K562 (cell line): ENCODE measurements around the gene ACE. TPM values are rescaled to one million over a fixed set of nuclear protein-coding genes. Genes with fewer than 3 reads are reported as not detected.

Experiments used
- ATAC-seq: fragments of 200-7000 bp; cut with Tn5 transposase; 3 replicates; pipeline ENCODE4 v1.9.1; 2020; ENCODE audit warnings: moderate library complexity
- BruUV-seq: library from RNA; stranded (reverse); fragments of 400-500 nt; replicated peaks from 2 replicates; lab custom pipeline; 2021; lab: Mats Ljungman, UMichigan
- CTCF ChIA-PET: fragments of 300-600 bp; formaldehyde crosslinking; extraction: SDS; loops from one replicate; lab custom pipeline; 2021; ENCODE audit warnings: low intra/inter-chr PET ratio; lab: Yijun Ruan, JAX
- POLR2A ChIA-PET: fragments of 300-600, 350-650 bp; sonication (Branson Sonifier 250); formaldehyde crosslinking; extraction: SDS; loops from one replicate; lab custom pipeline; 2021; ENCODE audit warnings: antibody characterized with exemption, inconsistent platforms; lab: Yijun Ruan, JAX
- DNase-seq, 4 experiments: peaks; one replicate each; pipeline versions ENCODE4 v3.0.0 to v3.0.0-alpha.2; 2011 to 2018; ENCODE audit warnings: low spot score in 3 of 4, mixed read lengths in 3 of 4; ENCODE audit errors: extremely low read depth in 1 of 4
- FAIRE-seq: peaks from 2 replicates; lab custom pipeline; 2011; peaks lifted over from hg19 to GRCh38; lab: Jason Lieb, UNC
- H2AFZ ChIP-seq: 2 replicates; pipeline ENCODE4 v1.6.0; 2011; ENCODE audit warnings: low read depth, low read length, control low read depth, inconsistent platforms
- H3K27ac ChIP-seq: fragments of 200-600 bp; 3 replicates; pipeline ENCODE4 v1.8.0; 2011; ENCODE audit warnings: low read depth, mild to moderate bottlenecking, control low read depth, inconsistent platforms, low read length, moderate library complexity, mixed read lengths; ENCODE audit errors: extremely low read depth
- H3K27me3 ChIP-seq, 2 experiments: fragments of 300-600 bp in 1 of 2; 2 replicates in 1 of 2; 3 replicates in 1 of 2; pipeline versions ENCODE4 v1.6.0 to v1.8.0; 2011; ENCODE audit warnings: inconsistent platforms in 2 of 2, low read length in 2 of 2, mild to moderate bottlenecking in 1 of 2, mixed read lengths in 1 of 2, moderate library complexity in 1 of 2; ENCODE audit not compliant: control insufficient read depth in 2 of 2, insufficient read depth in 2 of 2
- H3K36me3 ChIP-seq: fragments of 300-600 bp; 3 replicates; pipeline ENCODE4 v1.8.0; 2011; ENCODE audit warnings: mild to moderate bottlenecking, low read length, inconsistent platforms; ENCODE audit not compliant: control insufficient read depth, insufficient read depth
- H3K4me1 ChIP-seq, 2 experiments: fragments of 200-600 bp in 1 of 2; replicated peaks in 1 of 2; 2 replicates in 1 of 2; 3 replicates in 1 of 2; pipeline versions ENCODE4 v1.5.1 to v1.8.0; 2011; ENCODE audit warnings: inconsistent platforms in 2 of 2, low read length in 2 of 2, mild to moderate bottlenecking in 1 of 2, mixed read lengths in 1 of 2, moderate library complexity in 1 of 2; ENCODE audit not compliant: control insufficient read depth in 2 of 2, insufficient read depth in 2 of 2
- H3K4me2 ChIP-seq: 2 replicates; pipeline ENCODE4 v1.6.1; 2011; ENCODE audit warnings: low read length, control low read depth, inconsistent platforms, mixed read lengths; ENCODE audit not compliant: insufficient read depth
- H3K4me3 ChIP-seq: fragments of 200-600 bp; sonication (generic), shearing (Covaris generic); 2 replicates; pipeline ENCODE4 v1.5.1; 2016; ENCODE audit warnings: control low read depth, inconsistent platforms
- H3K79me2 ChIP-seq: fragments of 200-600 bp; 3 replicates; pipeline ENCODE4 v1.8.0; 2011; ENCODE audit warnings: low read length, inconsistent platforms; ENCODE audit not compliant: control insufficient read depth, insufficient read depth
- H3K9ac ChIP-seq, 2 experiments: 2 replicates each; pipeline versions ENCODE4 v1.6.0 to v1.6.1; 2011; ENCODE audit warnings: low read depth in 2 of 2, low read length in 2 of 2, control low read depth in 1 of 2, inconsistent platforms in 1 of 2, mild to moderate bottlenecking in 1 of 2, mixed read lengths in 1 of 2; ENCODE audit not compliant: insufficient read depth in 1 of 2
- H3K9me1 ChIP-seq: one replicate; pipeline ENCODE4 v1.6.0; 2011; ENCODE audit warnings: inconsistent platforms, mild to moderate bottlenecking, low read length, moderate library complexity; ENCODE audit not compliant: control insufficient read depth, insufficient read depth
- H3K9me3 ChIP-seq: replicated peaks from 2 replicates; pipeline ENCODE4 v1.5.1; 2011; ENCODE audit warnings: low read depth, low read length, inconsistent platforms; ENCODE audit not compliant: control insufficient read depth, insufficient read depth
- H4K20me1 ChIP-seq: replicated peaks from 2 replicates; pipeline ENCODE4 v1.6.1; 2011; ENCODE audit warnings: low read length, inconsistent platforms, mixed read lengths; ENCODE audit not compliant: control insufficient read depth, insufficient read depth
- CEBPZ ChIP-seq: fragments of 150-350 bp; IDR thresholded peaks from 2 replicates; pipeline ENCODE4 v1.6.1; 2014; ENCODE audit warnings: low read depth, mild to moderate bottlenecking, low read length, borderline replicate concordance
- CLOCK ChIP-seq: fragments of 250-450 bp; sonication (Bioruptor Pico); IDR thresholded peaks from 2 replicates; pipeline ENCODE4 v1.4.0; 2020; ENCODE audit warnings: mild to moderate bottlenecking, moderate library complexity, borderline replicate concordance
- DMBX1 ChIP-seq: fragments of 250-450 bp; sonication (Bioruptor Pico); IDR thresholded peaks from 2 replicates; pipeline ENCODE4 v1.8.0; 2022; ENCODE audit warnings: inconsistent platforms, mild to moderate bottlenecking, moderate library complexity, borderline replicate concordance
- ELF1 ChIP-seq: fragments of 200-800 bp; sonication (Bioruptor generic); IDR thresholded peaks from 2 replicates; pipeline ENCODE4 v1.6.1; 2016; ENCODE audit warnings: missing genetic modification characterization, missing compliant biosample characterization
- GATAD2A ChIP-seq: fragments of 450-650 bp; IDR thresholded peaks from 2 replicates; pipeline ENCODE4 v1.6.1; 2017
- KLF10 ChIP-seq: fragments of 250-450 bp; sonication (Bioruptor Pico); IDR thresholded peaks from 2 replicates; pipeline ENCODE4 v1.6.1; 2021; ENCODE audit warnings: matching md5 sums
- ZNF695 ChIP-seq: fragments of 450-650 bp; formaldehyde crosslinking; IDR thresholded peaks from 2 replicates; pipeline ENCODE4 v1.4.0; 2020; ENCODE audit warnings: mild to moderate bottlenecking, moderate library complexity
- WGBS: fragments of 100-300 bp; shearing (Covaris generic); methylation state at CpG from one replicate; pipeline ENCODE4 v1.1.6; 2016; ENCODE audit warnings: low coverage, mixed read lengths; ENCODE audit not compliant: insufficient coverage; ENCODE audit errors: missing lambda C conversion rate; 5-methylcytosine and 5-hydroxymethylcytosine counted together
- in situ Hi-C: fragments of 300-500 bp; cut with MboI; formaldehyde crosslinking; loops from 4 replicates; pipeline ENCODE4 v1.15.0; 2018; ENCODE audit warnings: inconsistent platforms, mixed read lengths
- intact Hi-C: fragments of 100-400 bp; cut with micrococcal nuclease; formaldehyde crosslinking; loops from 2 replicates; pipeline ENCODE4 v1.14.2; 2022
- polyA plus RNA-seq, 8 experiments: library from polyadenylated mRNA; depleted of rRNA in 4 of 8; stranded (reverse) in 5 of 8; unstranded in 3 of 8; fragments of >200 nt; fragmentation: Nextera tagmentation in 2 of 8; fragmentation: Illumina TruSeq in 1 of 8; extraction: Ambion mirVana in 2 of 8; extraction: Trizol in 1 of 8; gene quantifications; 2 replicates each; pipeline versions ENCODE4 v1.2.1 to v1.2.3, GENCODE V29; 2011 to 2014; ENCODE audit warnings: inconsistent platforms in 1 of 8, missing spikeins in 1 of 8
- total RNA-seq, 7 experiments: library from RNA; depleted of rRNA in 6 of 7; stranded (reverse); fragments of >200 nt in 6 of 7; fragmentation: Illumina TruSeq in 2 of 7; extraction: Trizol in 2 of 7; gene quantifications; 2 replicates each; pipeline versions ENCODE4 v1.2.1 to v1.2.3, GENCODE V29; 2011 to 2021; ENCODE audit warnings: low replicate concordance in 1 of 7

The ACE gene
- total and polyA plus RNA-seq, 9 of the 15 experiments (the other 6 are each of a cell fraction or from before 2014, with no cell fraction given) = 0.07 to 2.5 (median 0.47) TPM; not detected in 1

GRCh38 chr17:63496177-63496576 lies 19.3 kb downstream of the ACE start:
- 34% methylated on average over 12 of the region's 12 CpGs for WGBS
- Histone ChIP-seq H4K20me1 (peaks cover 3% of the 10 kb centered on the region; the same call in 1 of the 2 replicates), H3K4me1 (peaks cover 0 to 22% of the 10 kb centered on the region in 2 experiments; a peak in 2 of 5 replicates), H3K27ac (no peak overlapping the region), H3K9me1 (no peaks in the 10 kb centered on the region), H3K4me2 (no peak overlapping the region), H3K27me3 (peaks cover 31 to 57% of the 10 kb centered on the region in 2 experiments; a peak in 4 of 5 replicates), H3K4me3 (no peak overlapping the region), H3K9me3 (no peaks in the 10 kb centered on the region), H3K36me3 (no peaks in the 10 kb centered on the region), H2AFZ (no peak overlapping the region), H3K79me2 (no peaks in the 10 kb centered on the region), H3K9ac (no peak overlapping the region)
- ChIA-PET CTCF (no interaction called here), POLR2A (interaction anchor here (0.9 to 1.6 kb wide), 4 partner anchors 9 to 59 kb away, joined by 3 to 5 read pairs (median 4); no protein-coding TSS in a partner anchor)
- FAIRE-seq (no peak), DNase-seq (no peak), ATAC-seq (no peak)
- intact Hi-C loops = no loop called here
- BruUV-seq = no TSS peak
- no peak for TF ChIP-seq DMBX1 (CRISPR knock-in tag)
- in situ Hi-C loops = no loop called here

DNA sequence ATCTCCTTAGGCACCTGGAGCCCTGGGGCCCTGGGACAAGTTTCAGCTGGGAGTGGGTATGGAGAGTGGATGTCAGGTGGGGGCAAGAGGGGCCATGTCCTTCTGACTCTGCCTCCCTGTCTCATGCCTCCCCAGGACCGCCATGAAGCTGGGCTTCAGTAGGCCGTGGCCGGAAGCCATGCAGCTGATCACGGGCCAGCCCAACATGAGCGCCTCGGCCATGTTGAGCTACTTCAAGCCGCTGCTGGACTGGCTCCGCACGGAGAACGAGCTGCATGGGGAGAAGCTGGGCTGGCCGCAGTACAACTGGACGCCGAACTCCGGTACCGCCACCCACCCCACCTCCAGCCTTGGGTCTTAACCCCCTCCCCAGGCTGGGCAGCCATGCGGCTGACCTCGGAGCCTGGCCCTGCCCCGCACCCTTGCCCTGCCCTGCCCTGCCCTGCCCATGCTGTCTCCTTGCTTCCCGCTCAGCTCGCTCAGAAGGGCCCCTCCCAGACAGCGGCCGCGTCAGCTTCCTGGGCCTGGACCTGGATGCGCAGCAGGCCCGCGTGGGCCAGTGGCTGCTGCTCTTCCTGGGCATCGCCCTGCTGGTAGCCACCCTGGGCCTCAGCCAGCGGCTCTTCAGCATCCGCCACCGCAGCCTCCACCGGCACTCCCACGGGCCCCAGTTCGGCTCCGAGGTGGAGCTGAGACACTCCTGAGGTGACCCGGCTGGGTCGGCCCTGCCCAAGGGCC lies 20.0 kb downstream of the ACE start:
- in situ Hi-C loops = no loop called here
- peaks cover 29 to 55% of the 10 kb centered on the region in 2 experiments; a peak in 4 of 5 replicates for H3K27me3 ChIP-seq
- no peak for ATAC-seq
- no peak overlapping the region for H3K4me3 ChIP-seq
- H3K4me2 ChIP-seq = no peak overlapping the region
- no peak overlapping the region for H2AFZ ChIP-seq
- no peak overlapping the region for H3K9ac ChIP-seq
- H3K27ac ChIP-seq = no peak overlapping the region
- POLR2A ChIA-PET = interaction anchor here (0.7 to 1.6 kb wide), 5 partner anchors 8 to 60 kb away, joined by 3 to 5 read pairs (median 3); no protein-coding TSS in a partner anchor
- intact Hi-C loops = no loop called here
- H3K9me1 ChIP-seq = no peaks in the 10 kb centered on the region
- DNase-seq = no peak
- no TSS peak for BruUV-seq
- H3K9me3 ChIP-seq = no peaks in the 10 kb centered on the region
- no peaks in the 10 kb centered on the region for H3K36me3 ChIP-seq
- H4K20me1 ChIP-seq = peaks cover 3% of the 10 kb centered on the region; the same call in 1 of the 2 replicates
- FAIRE-seq = no peak
- peaks cover 0 to 19% of the 10 kb centered on the region in 2 experiments; a peak in 2 of 5 replicates for H3K4me1 ChIP-seq
- H3K79me2 ChIP-seq = no peaks in the 10 kb centered on the region
- CTCF ChIA-PET = no interaction called here
- WGBS = 51% methylated on average over 25 of the region's 36 CpGs
- TF ChIP-seq ZNF695 (CRISPR knock-in tag) (no peak), ELF1 (tag) (no peak), CLOCK (no peak), DMBX1 (CRISPR knock-in tag) (no peak), CEBPZ (no peak), GATAD2A (no peak), KLF10 (CRISPR knock-in tag) (no peak)
